Caco-2 (cell line): ENCODE data around the gene VAPB. TPM values are rescaled to one million over a fixed set of nuclear protein-coding genes. Genes with fewer than 3 reads are reported as not detected.

Experiments used
- BruUV-seq: library from RNA; stranded (reverse); fragments of 400-500 nt; replicated peaks from 2 replicates; lab custom pipeline; 2021; lab: Mats Ljungman, UMichigan
- CTCF ChIA-PET: fragments of 300-600 bp; sonication (Branson Sonifier 250); formaldehyde crosslinking; loops from one replicate; lab custom pipeline; 2022; ENCODE audit warnings: antibody characterized with exemption; lab: Charles Lee
- POLR2A ChIA-PET: fragments of 300-600 bp; sonication (Branson Sonifier 250); formaldehyde crosslinking; loops from one replicate; lab custom pipeline; 2022; ENCODE audit warnings: antibody characterized with exemption; lab: Charles Lee
- DNase-seq, 2 experiments: peaks; one replicate each; pipeline versions ENCODE4 v3.0.0 to v3.0.0-alpha.2; 2020 to 2022
- H3K27me3 ChIP-seq: replicated peaks from 2 replicates; pipeline ENCODE4 v1.6.0; 2011; ENCODE audit warnings: low read length; ENCODE audit not compliant: control insufficient read depth, insufficient read depth
- H3K36me3 ChIP-seq: 2 replicates; pipeline ENCODE4 v1.5.1; 2011; ENCODE audit warnings: low read length; ENCODE audit not compliant: control insufficient read depth, insufficient read depth
- H3K4me1 ChIP-seq: fragments of 250-450 bp; sonication (Bioruptor Pico); 2 replicates; pipeline ENCODE4 v1.5.1; 2020; ENCODE audit warnings: mild to moderate bottlenecking
- H3K4me3 ChIP-seq: 2 replicates; pipeline ENCODE4 v1.5.1; 2011; ENCODE audit warnings: low read depth, mild to moderate bottlenecking, control low read depth, low read length
- H3K9me3 ChIP-seq: fragments of 250-450 bp; sonication (Bioruptor Pico); 2 replicates; pipeline ENCODE4 v1.5.1; 2020; ENCODE audit warnings: mild to moderate bottlenecking, moderate library complexity
- H3K27ac Mint-ChIP-seq: one replicate; pipeline ENCODE4 v1.8.0; 2022; ENCODE audit warnings: mixed read lengths; ENCODE audit not compliant: unreplicated experiment
- H3K27me3 Mint-ChIP-seq: one replicate; pipeline ENCODE4 v1.8.0; 2022; ENCODE audit warnings: mixed read lengths; ENCODE audit not compliant: insufficient read depth, unreplicated experiment
- H3K36me3 Mint-ChIP-seq: one replicate; pipeline ENCODE4 v1.8.0; 2022; ENCODE audit warnings: mild to moderate bottlenecking, mixed read lengths; ENCODE audit not compliant: insufficient read depth, unreplicated experiment
- H3K4me1 Mint-ChIP-seq: one replicate; pipeline ENCODE4 v1.8.0; 2022; ENCODE audit warnings: low read depth, mixed read lengths; ENCODE audit not compliant: unreplicated experiment
- H3K4me3 Mint-ChIP-seq: one replicate; pipeline ENCODE4 v1.8.0; 2022; ENCODE audit warnings: mild to moderate bottlenecking, moderate library complexity, mixed read lengths; ENCODE audit not compliant: unreplicated experiment
- H3K9me3 Mint-ChIP-seq: one replicate; pipeline ENCODE4 v1.8.0; 2022; ENCODE audit warnings: mixed read lengths; ENCODE audit not compliant: unreplicated experiment
- intact Hi-C: fragments of 100-400 bp; cut with micrococcal nuclease; formaldehyde crosslinking; loops from one replicate; pipeline ENCODE4 v1.10.0; 2022; ENCODE audit not compliant: unreplicated experiment
- total RNA-seq: library from RNA; stranded (reverse); gene quantifications from 2 replicates; pipeline ENCODE4 v1.2.3, GENCODE V29; 2022
- TF ChIP-seq, protein P1 (sequence below), 2 experiments: fragments of 200-600 bp in 1 of 2; IDR thresholded peaks; 1 replicate in 1 of 2; 2 replicates in 1 of 2; pipeline versions ENCODE4 v1.5.1 to v1.8.0; 2011 to 2022; ENCODE audit warnings: antibody characterized with exemption in 1 of 2, control low read depth in 1 of 2, inconsistent platforms in 1 of 2, low read depth in 1 of 2, low read length in 1 of 2, mild to moderate bottlenecking in 1 of 2, moderate library complexity in 1 of 2; ENCODE audit not compliant: insufficient read depth in 1 of 2, severe bottlenecking in 1 of 2, unreplicated experiment in 1 of 2

The VAPB gene
- total RNA-seq, 1 experiment from 2014 or later: 186 TPM

DNA sequence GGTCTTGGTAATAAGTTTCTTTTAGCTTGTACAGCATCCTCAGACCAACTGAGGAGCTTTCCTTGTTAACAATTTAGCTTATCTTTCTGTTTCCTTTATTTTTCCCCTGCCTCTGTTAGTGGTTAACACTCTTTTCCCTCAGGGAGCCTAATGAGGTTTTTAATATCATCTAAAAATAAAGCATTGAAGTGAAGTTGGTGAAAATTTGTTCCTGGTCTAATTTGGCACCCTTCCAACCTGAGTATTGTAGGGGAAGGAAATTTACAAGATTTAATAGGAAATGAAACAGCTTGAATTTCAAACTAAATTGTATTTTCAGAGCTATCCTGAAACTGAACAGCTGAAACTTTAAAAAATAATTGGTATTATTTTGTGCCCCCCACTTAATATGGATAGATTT, 28.1 kb upstream of the VAPB start:
- Mint-ChIP-seq H3K27me3 (no peaks in the 10 kb centered on the region), H3K4me3 (no peak overlapping the region), H3K27ac (no peak overlapping the region), H3K4me1 (peaks cover 1% of the 10 kb centered on the region), H3K9me3 (no peaks in the 10 kb centered on the region), H3K36me3 (peaks cover 57% of the 10 kb centered on the region)
- intact Hi-C loops: no loop called here
- POLR2A ChIA-PET: interaction anchor here (0.6 kb wide), 1 partner anchor 1064 kb away, joined by 4 read pairs; no protein-coding TSS in a partner anchor
- H3K4me3 ChIP-seq: no peak overlapping the region
- BruUV-seq: no TSS peak
- CTCF ChIA-PET: interaction anchor here (1.7 kb wide), 1 partner anchor 12 kb away, joined by 3 read pairs; no protein-coding TSS in a partner anchor
- DNase-seq: no peak
- no peaks in the 10 kb centered on the region for H3K9me3 ChIP-seq
- peaks cover 11% of the 10 kb centered on the region for H3K36me3 ChIP-seq
- no peaks in the 10 kb centered on the region for H3K4me1 ChIP-seq
- TF ChIP-seq, protein P1, sequence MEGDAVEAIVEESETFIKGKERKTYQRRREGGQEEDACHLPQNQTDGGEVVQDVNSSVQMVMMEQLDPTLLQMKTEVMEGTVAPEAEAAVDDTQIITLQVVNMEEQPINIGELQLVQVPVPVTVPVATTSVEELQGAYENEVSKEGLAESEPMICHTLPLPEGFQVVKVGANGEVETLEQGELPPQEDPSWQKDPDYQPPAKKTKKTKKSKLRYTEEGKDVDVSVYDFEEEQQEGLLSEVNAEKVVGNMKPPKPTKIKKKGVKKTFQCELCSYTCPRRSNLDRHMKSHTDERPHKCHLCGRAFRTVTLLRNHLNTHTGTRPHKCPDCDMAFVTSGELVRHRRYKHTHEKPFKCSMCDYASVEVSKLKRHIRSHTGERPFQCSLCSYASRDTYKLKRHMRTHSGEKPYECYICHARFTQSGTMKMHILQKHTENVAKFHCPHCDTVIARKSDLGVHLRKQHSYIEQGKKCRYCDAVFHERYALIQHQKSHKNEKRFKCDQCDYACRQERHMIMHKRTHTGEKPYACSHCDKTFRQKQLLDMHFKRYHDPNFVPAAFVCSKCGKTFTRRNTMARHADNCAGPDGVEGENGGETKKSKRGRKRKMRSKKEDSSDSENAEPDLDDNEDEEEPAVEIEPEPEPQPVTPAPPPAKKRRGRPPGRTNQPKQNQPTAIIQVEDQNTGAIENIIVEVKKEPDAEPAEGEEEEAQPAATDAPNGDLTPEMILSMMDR (IDR thresholded peaks at IDR 0.05; ENCODE audit: insufficient read depth in 1 of 2, low read depth in 1 of 2, low read length in 1 of 2, severe bottlenecking in 1 of 2, unreplicated experiment in 1 of 2): no peak
- H3K27me3 ChIP-seq: no peaks in the 10 kb centered on the region

DNA sequence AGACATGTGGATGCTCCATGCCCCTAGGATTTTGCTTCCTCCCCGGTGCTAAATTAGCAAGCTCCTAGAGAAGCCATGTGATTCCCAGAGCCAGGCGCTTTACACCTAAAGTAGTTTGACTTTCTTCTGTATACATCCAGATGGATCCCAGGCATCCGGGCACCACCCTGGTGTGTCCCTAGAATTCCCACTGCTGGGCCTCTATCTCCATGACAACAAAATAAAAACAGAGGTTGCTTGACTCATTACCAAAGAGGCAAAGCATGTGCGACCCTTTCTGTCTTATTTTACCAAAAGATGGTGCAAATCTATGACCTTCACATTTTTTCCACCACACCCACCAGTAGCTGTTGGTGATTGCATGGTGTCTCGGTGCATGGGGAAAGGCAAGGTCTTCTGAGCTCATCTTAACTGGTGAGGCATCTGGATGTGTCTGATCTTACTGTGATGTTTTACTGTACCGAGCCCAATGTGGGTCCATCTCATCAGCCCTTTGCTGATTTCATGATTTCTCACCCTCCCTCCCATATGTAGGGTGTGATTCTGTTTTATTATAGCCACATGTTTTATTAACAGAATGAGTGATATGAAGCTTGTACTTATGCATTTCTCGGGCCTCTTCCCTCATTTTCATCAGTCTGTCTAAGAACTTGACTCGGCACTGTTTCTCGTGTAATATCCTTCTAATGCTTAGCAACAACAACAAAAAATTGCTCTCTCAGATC, 27.4 kb upstream of the VAPB start:
- no TSS peak for BruUV-seq

DNA sequence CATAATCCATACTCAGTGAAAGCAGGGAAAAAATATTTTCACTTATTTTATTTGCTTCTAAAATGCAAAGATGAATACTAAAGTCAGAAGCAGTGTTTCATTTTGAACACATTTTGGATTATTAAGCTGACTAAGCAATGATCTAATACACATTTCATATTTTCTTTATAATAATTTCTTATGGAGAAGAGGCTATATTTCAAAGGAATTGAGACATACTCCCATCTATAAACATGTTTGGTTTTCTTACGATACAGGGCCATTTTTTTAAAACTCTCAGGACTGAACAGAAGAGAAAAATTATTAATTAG, 26.9 kb upstream of the VAPB start:
- BruUV-seq: no TSS peak
- no peaks in the 10 kb centered on the region for H3K9me3 ChIP-seq
- Mint-ChIP-seq H3K4me3 (no peak overlapping the region), H3K36me3 (peaks cover 56% of the 10 kb centered on the region), H3K9me3 (no peaks in the 10 kb centered on the region), H3K27ac (no peak overlapping the region), H3K4me1 (peaks cover 7% of the 10 kb centered on the region), H3K27me3 (no peaks in the 10 kb centered on the region)
- intact Hi-C loops: no loop called here
- no peak for DNase-seq
- POLR2A ChIA-PET: no interaction called here
- H3K4me3 ChIP-seq: no peak overlapping the region
- peaks cover 9% of the 10 kb centered on the region for H3K36me3 ChIP-seq
- H3K27me3 ChIP-seq: no peaks in the 10 kb centered on the region
- H3K4me1 ChIP-seq: peaks cover 2% of the 10 kb centered on the region
- TF ChIP-seq, protein P1 (IDR thresholded peaks at IDR 0.05; ENCODE audit: insufficient read depth in 1 of 2, low read depth in 1 of 2, low read length in 1 of 2, severe bottlenecking in 1 of 2, unreplicated experiment in 1 of 2): no peak
- CTCF ChIA-PET: no interaction called here

More for the DNA sequence above, 27.4 kb upstream of the VAPB start:
- TF ChIP-seq, protein P1 (IDR thresholded peaks at IDR 0.05; ENCODE audit: insufficient read depth in 1 of 2, low read depth in 1 of 2, low read length in 1 of 2, severe bottlenecking in 1 of 2, unreplicated experiment in 1 of 2): no peak
- Histone ChIP-seq H3K36me3 (peaks cover 9% of the 10 kb centered on the region), H3K4me1 (no peaks in the 10 kb centered on the region), H3K27me3 (no peaks in the 10 kb centered on the region), H3K4me3 (no peak overlapping the region), H3K9me3 (no peaks in the 10 kb centered on the region)
- H3K4me3 Mint-ChIP-seq: no peak overlapping the region
- intact Hi-C loops: no loop called here
- H3K27me3 Mint-ChIP-seq: no peaks in the 10 kb centered on the region
- DNase-seq: peak in 1 of 2 experiments; percentile 22
- H3K27ac Mint-ChIP-seq: no peak overlapping the region
- no peaks in the 10 kb centered on the region for H3K9me3 Mint-ChIP-seq
- ChIA-PET POLR2A (no interaction called here), CTCF (interaction anchor here (1.7 kb wide), 1 partner anchor 12 kb away, joined by 3 read pairs; no protein-coding TSS in a partner anchor)
- H3K36me3 Mint-ChIP-seq: peaks cover 59% of the 10 kb centered on the region
- peaks cover 6% of the 10 kb centered on the region for H3K4me1 Mint-ChIP-seq
